ENCODE measurements around the gene RAC2. TPM values are rescaled to one million over a fixed set of nuclear protein-coding genes. Genes with fewer than 3 reads are reported as not detected.

The RAC2 gene
- total and polyA plus RNA-seq, 5 experiments from 2014 or later, result 295 to 1,115 (median 740) TPM

GRCh38 chr22:37262346-37262745 is 18.3 kb upstream of the RAC2 start:
- no peak for ATAC-seq
- no peak for DNase-seq
- Mint-ChIP-seq H3K4me1 (peaks cover 24 to 34% (median 33%) of the 10 kb centered on the region in 4 donors), H3K36me3 (peaks cover 0 to 5% (median 0%) of the 10 kb centered on the region in 3 donors), H3K9me3 (peaks cover 0 to 12% (median 0%) of the 10 kb centered on the region in 9 donors), H3K4me3 (no peak overlapping the region), H3K27ac (peak overlapping the region in 4 of 10 donors; percentile 56 to 82 (median 69)), H3K27me3 (peaks cover 0 to 1% (median 0%) of the 10 kb centered on the region in 5 donors)
- POLR2A ChIA-PET, result interaction anchor here (0.7 to 10.0 kb wide), 6 partner anchors 21 to 52 kb away, joined by 3 to 180 read pairs (median 12); partner anchors contain the start of gene RAC2

- peaks cover 0 to 5% (median 0%) of the 10 kb centered on the region in 3 donors for H3K36me3 Mint-ChIP-seq
- ATAC-seq (peak; percentile 76 to 85), DNase-seq (peak in 9 of 10 donors; percentile 41 to 83 (median 61))
- H3K27me3 Mint-ChIP-seq, result peaks cover 0 to 1% (median 0%) of the 10 kb centered on the region in 5 donors
- H3K4me1 Mint-ChIP-seq, result peaks cover 16 to 26% (median 24%) of the 10 kb centered on the region in 4 donors
- peaks cover 0 to 12% (median 0%) of the 10 kb centered on the region in 9 donors for H3K9me3 Mint-ChIP-seq
- POLR2A ChIA-PET, result interaction anchor here (0.8 to 10.0 kb wide), 14 partner anchors 19 to 229 kb away, joined by 3 to 180 read pairs (median 10); partner anchors contain the start of genes CYTH4 and RAC2
- peak overlapping the region in 6 of 10 donors; percentile 9 to 53 (median 30) for H3K4me3 Mint-ChIP-seq
- H3K27ac Mint-ChIP-seq, result peak overlapping the region; percentile 10 to 90 (median 54)
Observed at GRCh38 chr22:37260901-37261336, 16.9 kb upstream of the RAC2 start.

DNA sequence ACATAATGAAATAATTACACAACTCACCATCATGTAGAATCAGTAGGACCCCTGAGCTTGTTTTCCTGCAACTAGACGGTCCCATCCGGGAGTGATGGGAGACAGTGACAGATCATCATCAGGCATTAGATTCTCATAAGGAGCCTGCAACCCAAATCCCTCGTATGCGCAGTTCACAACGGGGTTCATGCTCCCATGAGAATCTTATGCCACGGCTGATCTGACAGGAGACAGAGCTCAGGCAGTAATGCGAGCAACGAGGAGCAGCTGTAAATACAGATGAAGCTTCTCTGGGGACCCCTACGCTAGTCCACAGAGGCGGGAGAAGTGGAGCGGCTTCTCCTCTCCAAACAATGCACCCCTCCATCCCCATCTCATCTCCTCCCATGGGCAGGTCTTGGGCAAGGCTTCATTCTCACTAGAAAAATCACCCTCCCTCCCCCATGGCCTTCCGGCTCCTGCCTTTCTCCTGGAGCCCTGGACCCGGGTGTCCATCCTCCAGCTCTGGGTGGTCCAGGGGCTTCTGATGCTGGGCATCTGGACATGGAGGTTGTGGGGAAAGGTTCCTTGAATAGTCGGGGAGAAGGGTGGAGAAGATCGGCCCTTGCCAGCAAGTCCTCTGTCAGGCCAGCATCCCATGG is 16.2 kb upstream of the RAC2 start:
- H3K36me3 Mint-ChIP-seq, result peaks cover 0 to 5% (median 0%) of the 10 kb centered on the region in 3 donors
- H3K4me1 Mint-ChIP-seq, result peaks cover 19 to 29% (median 25%) of the 10 kb centered on the region in 4 donors
- POLR2A ChIA-PET, result interaction anchor here (0.8 to 10.0 kb wide), 16 partner anchors 10 to 224 kb away, joined by 3 to 180 read pairs (median 7); partner anchors contain the start of genes CYTH4 and RAC2
- DNase-seq (no peak), ATAC-seq (peak in 1 of 2 donors; percentile 15)
- H3K9me3 Mint-ChIP-seq, result peaks cover 0 to 12% (median 0%) of the 10 kb centered on the region in 9 donors
- H3K27ac Mint-ChIP-seq, result peak overlapping the region in 5 of 10 donors; percentile 25 to 72 (median 53)
- H3K4me3 Mint-ChIP-seq, result peak overlapping the region in 5 of 10 donors; percentile 9 to 53 (median 29)
- peaks cover 0 to 1% (median 0%) of the 10 kb centered on the region in 5 donors for H3K27me3 Mint-ChIP-seq

GRCh38 chr22:37259540-37260029 is 15.5 kb upstream of the RAC2 start:
- ATAC-seq (peak; percentile 36 to 42), DNase-seq (peak in 1 of 10 donors; percentile 21)
- Mint-ChIP-seq H3K4me3 (peak overlapping the region in 7 of 10 donors; percentile 3 to 67 (median 39)), H3K9me3 (peaks cover 0 to 10% (median 0%) of the 10 kb centered on the region in 9 donors), H3K36me3 (peaks cover 0 to 5% (median 0%) of the 10 kb centered on the region in 3 donors), H3K27ac (peak overlapping the region; percentile 25 to 75 (median 57)), H3K4me1 (peaks cover 20 to 30% (median 25%) of the 10 kb centered on the region in 4 donors), H3K27me3 (peaks cover 0 to 1% (median 0%) of the 10 kb centered on the region in 5 donors)
- POLR2A ChIA-PET, result interaction anchor here (0.9 to 10.0 kb wide), 14 partner anchors 9 to 93 kb away, joined by 3 to 180 read pairs (median 10); partner anchors contain the start of gene RAC2

- Mint-ChIP-seq H3K4me3 (no peak overlapping the region), H3K9me3 (peaks cover 0 to 3% (median 0%) of the 10 kb centered on the region in 9 donors), H3K27me3 (peaks cover 0 to 1% (median 0%) of the 10 kb centered on the region in 5 donors), H3K27ac (peak overlapping the region in 1 of 10 donors; percentile 36), H3K36me3 (peaks cover 0 to 4% (median 0%) of the 10 kb centered on the region in 3 donors), H3K4me1 (peaks cover 20 to 30% (median 25%) of the 10 kb centered on the region in 4 donors)
- ATAC-seq, result no peak
- no peak for DNase-seq
- POLR2A ChIA-PET, result interaction anchor here (0.9 to 10.0 kb wide), 11 partner anchors 9 to 92 kb away, joined by 3 to 180 read pairs (median 7); partner anchors contain the start of gene RAC2
Observed at GRCh38 chr22:37258753-37259401, 14.8 kb upstream of the RAC2 start.

GRCh38 chr22:37258005-37258752 is 14.1 kb upstream of the RAC2 start:
- H3K27ac Mint-ChIP-seq, result peak overlapping the region in 1 of 10 donors; percentile 57
- ATAC-seq, result no peak
- H3K4me3 Mint-ChIP-seq, result no peak overlapping the region
- no peaks in the 10 kb centered on the region for H3K9me3 Mint-ChIP-seq
- no peaks in the 10 kb centered on the region for H3K36me3 Mint-ChIP-seq
- POLR2A ChIA-PET, result interaction anchor here (1.3 to 10.0 kb wide), 4 partner anchors 17 to 59 kb away, joined by 3 to 180 read pairs (median 24); partner anchors contain the start of gene RAC2
- peaks cover 20 to 30% (median 26%) of the 10 kb centered on the region in 4 donors for H3K4me1 Mint-ChIP-seq
- peaks cover 0 to 1% (median 0%) of the 10 kb centered on the region in 5 donors for H3K27me3 Mint-ChIP-seq
- no peak for DNase-seq

- H3K4me1 Mint-ChIP-seq, result peaks cover 20 to 30% (median 26%) of the 10 kb centered on the region in 4 donors
- H3K27ac Mint-ChIP-seq, result peak overlapping the region in 3 of 10 donors; percentile 10 to 81 (median 40)
- no peak for ATAC-seq
- H3K4me3 Mint-ChIP-seq, result no peak overlapping the region
- POLR2A ChIA-PET, result interaction anchor here (1.2 to 10.0 kb wide), 3 partner anchors 15 to 34 kb away, joined by 4 to 180 read pairs (median 13); partner anchors contain the start of gene RAC2
- H3K27me3 Mint-ChIP-seq, result peaks cover 0 to 1% (median 0%) of the 10 kb centered on the region in 5 donors
- no peaks in the 10 kb centered on the region for H3K9me3 Mint-ChIP-seq
- DNase-seq, result no peak
- no peaks in the 10 kb centered on the region for H3K36me3 Mint-ChIP-seq
Observed at GRCh38 chr22:37256075-37256726, 12.1 kb upstream of the RAC2 start.

DNA sequence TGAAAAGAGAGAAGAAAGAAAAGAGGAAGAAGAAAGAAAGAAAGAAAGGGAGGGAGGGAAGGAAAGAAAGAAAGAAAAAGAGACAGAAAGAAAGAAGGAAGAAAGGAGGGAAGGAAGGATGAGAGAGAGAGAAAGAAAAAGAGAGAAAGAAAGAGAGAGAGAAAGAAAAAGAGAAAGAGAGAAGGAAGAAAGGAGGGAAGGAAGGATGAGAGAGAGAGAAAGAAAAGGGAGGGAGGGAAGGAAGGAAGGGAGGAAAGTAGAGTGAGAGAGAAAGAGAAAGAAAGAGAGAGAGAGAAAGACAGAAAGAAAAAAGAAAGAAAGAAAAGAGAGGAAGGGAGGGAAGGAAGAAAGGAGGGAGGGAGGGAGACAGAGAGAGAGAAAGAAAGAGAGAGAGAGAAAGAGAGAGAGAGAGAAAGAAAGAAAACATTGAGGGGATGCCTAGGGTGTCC is 11.5 kb upstream of the RAC2 start:
- H3K4me1 Mint-ChIP-seq, result peaks cover 14 to 24% (median 20%) of the 10 kb centered on the region in 4 donors
- no peak overlapping the region for H3K4me3 Mint-ChIP-seq
- H3K9me3 Mint-ChIP-seq, result no peaks in the 10 kb centered on the region
- POLR2A ChIA-PET, result interaction anchor here (1.2 to 10.0 kb wide), 3 partner anchors 14 to 33 kb away, joined by 4 to 180 read pairs (median 13); partner anchors contain the start of gene RAC2
- peaks cover 0 to 1% (median 0%) of the 10 kb centered on the region in 5 donors for H3K27me3 Mint-ChIP-seq
- DNase-seq (no peak), ATAC-seq (no peak)
- peak overlapping the region in 4 of 10 donors; percentile 3 to 58 (median 26) for H3K27ac Mint-ChIP-seq
- no peaks in the 10 kb centered on the region for H3K36me3 Mint-ChIP-seq

DNA sequence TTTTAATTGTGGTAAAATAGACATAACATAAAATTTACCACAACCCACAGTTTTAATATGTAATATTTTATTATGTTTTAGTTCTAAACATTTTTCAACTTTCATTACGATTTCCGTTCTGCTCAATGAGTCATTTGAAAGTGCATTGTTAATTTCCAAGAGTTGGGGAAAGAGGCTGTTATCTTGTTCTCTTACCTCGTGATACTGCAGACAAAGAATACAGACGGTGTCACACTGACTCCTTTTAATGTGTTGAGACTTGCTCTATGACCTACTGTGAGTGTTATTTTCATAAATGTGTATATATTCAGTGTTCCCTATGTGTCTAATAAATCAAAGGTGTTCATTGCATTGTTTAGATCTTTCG is 10.8 kb upstream of the RAC2 start:
- ATAC-seq, result no peak
- POLR2A ChIA-PET, result interaction anchor here (0.9 to 27.3 kb wide), 3 partner anchors 25 to 46 kb away, joined by 4 to 1090 read pairs (median 13); partner anchors contain the start of gene SSTR3
- peaks cover 0 to 1% (median 0%) of the 10 kb centered on the region in 5 donors for H3K27me3 Mint-ChIP-seq
- H3K36me3 Mint-ChIP-seq, result no peaks in the 10 kb centered on the region
- peaks cover 12 to 17% (median 14%) of the 10 kb centered on the region in 4 donors for H3K4me1 Mint-ChIP-seq
- no peaks in the 10 kb centered on the region for H3K9me3 Mint-ChIP-seq
- no peak overlapping the region for H3K4me3 Mint-ChIP-seq
- H3K27ac Mint-ChIP-seq, result peak overlapping the region in 3 of 10 donors; percentile 12 to 35 (median 33)
- no peak for DNase-seq

DNA sequence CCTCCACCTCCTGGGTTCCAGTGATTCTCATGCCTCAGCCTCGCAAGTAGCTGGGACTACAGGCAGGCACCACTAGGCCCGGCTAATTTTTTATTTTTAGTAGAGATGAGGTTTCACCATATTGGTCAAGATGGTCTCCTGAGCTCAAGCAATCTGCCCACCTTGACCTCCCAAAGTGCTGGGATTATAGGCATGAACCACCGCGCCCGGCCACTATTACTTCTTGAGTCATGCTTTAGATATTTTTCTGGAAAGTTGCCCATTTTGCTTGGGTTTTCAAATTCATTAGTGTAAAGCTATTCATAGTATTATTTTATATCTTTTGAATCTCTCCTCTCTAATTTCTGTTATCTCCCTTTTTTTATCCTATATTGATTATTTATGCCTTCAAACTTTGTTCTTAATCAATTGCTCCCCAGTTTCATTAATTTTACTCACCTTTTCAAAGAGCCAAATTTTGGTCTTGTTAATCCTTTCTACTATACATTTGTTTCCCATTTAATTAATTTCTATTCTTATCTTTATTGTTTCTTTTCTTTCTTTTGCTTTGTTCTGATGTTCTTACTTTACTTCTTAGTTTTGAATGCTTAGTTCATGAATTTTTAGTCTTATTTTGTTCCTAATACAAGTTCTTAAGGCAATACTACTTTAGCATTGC is 10.3 kb upstream of the RAC2 start:
- Mint-ChIP-seq H3K4me3 (no peak overlapping the region), H3K36me3 (no peaks in the 10 kb centered on the region), H3K27ac (peak overlapping the region in 3 of 10 donors; percentile 12 to 35 (median 33)), H3K27me3 (peaks cover 0 to 1% (median 0%) of the 10 kb centered on the region in 5 donors), H3K9me3 (no peaks in the 10 kb centered on the region), H3K4me1 (peaks cover 6 to 11% (median 9%) of the 10 kb centered on the region in 4 donors)
- DNase-seq (no peak), ATAC-seq (no peak)
- POLR2A ChIA-PET, result interaction anchor here (0.9 to 27.3 kb wide), 4 partner anchors 21 to 46 kb away, joined by 3 to 1090 read pairs (median 8); partner anchors contain the start of gene SSTR3
